Neural cell (in vitro differentiated cells): ENCODE data around the gene IDH3A. TPM values are rescaled to one million over a fixed set of nuclear protein-coding genes. Genes with fewer than 3 reads are reported as not detected.

Experiments used
- H2AFZ ChIP-seq: fragments of 200-600, 300-800 bp; sonication (generic), shearing (Covaris generic); 2 replicates; pipeline ENCODE4 v1.6.0; 2014; ENCODE audit warnings: low read depth, mild to moderate bottlenecking, antibody characterized with exemption, low read length, moderate library complexity
- H3F3A ChIP-seq: fragments of 200-600 bp; shearing (Covaris generic); 2 replicates; pipeline ENCODE4 v1.6.1; 2016; ENCODE audit warnings: mild to moderate bottlenecking, moderate library complexity, mixed read lengths, antibody characterized with exemption, low read length; ENCODE audit not compliant: insufficient read depth, poor library complexity, severe bottlenecking
- H3K27ac ChIP-seq: fragments of 200-600, 300-800 bp; sonication (generic), shearing (Covaris generic); 2 replicates; pipeline ENCODE4 v1.5.1; 2014; ENCODE audit warnings: mild to moderate bottlenecking, low read length, moderate library complexity
- H3K27me3 ChIP-seq: fragments of 300-800, 200-600 bp; sonication (generic), shearing (Covaris generic); 2 replicates; pipeline ENCODE4 v1.6.0; 2014; ENCODE audit warnings: mild to moderate bottlenecking, low read depth, low read length, moderate library complexity; ENCODE audit not compliant: insufficient read depth
- H3K36me3 ChIP-seq: fragments of 300-800, 200-600 bp; sonication (generic), shearing (Covaris generic); 2 replicates; pipeline ENCODE4 v1.5.1; 2014; ENCODE audit warnings: mild to moderate bottlenecking, antibody characterized with exemption, low read length, moderate library complexity; ENCODE audit not compliant: insufficient read depth
- H3K4me2 ChIP-seq: fragments of 300-800, 200-600 bp; sonication (generic), shearing (Covaris generic); 2 replicates; pipeline ENCODE4 v1.6.0; 2014; ENCODE audit warnings: mild to moderate bottlenecking, low read length
- H3K4me3 ChIP-seq: fragments of 300-800, 200-600 bp; sonication (generic), shearing (Covaris generic); 2 replicates; pipeline ENCODE4 v1.5.1; 2014; ENCODE audit warnings: mild to moderate bottlenecking, low read length, moderate library complexity
- H3K79me2 ChIP-seq: fragments of 200-600 bp; shearing (Covaris generic); replicated peaks from 2 replicates; pipeline ENCODE4 v1.6.0; 2014; ENCODE audit warnings: mild to moderate bottlenecking, low read length, moderate library complexity; ENCODE audit not compliant: insufficient read depth
- H3K9ac ChIP-seq: fragments of 300-800, 200-600 bp; sonication (generic), shearing (Covaris generic); 2 replicates; pipeline ENCODE4 v1.6.1; 2016; ENCODE audit warnings: mild to moderate bottlenecking, low read length, mixed read lengths
- H3K9me2 ChIP-seq: fragments of 200-600 bp; shearing (Covaris generic); 2 replicates; pipeline ENCODE4 v1.6.1; 2016; ENCODE audit warnings: mild to moderate bottlenecking, low read length, mixed read lengths; ENCODE audit not compliant: insufficient read depth
- H3K9me3 ChIP-seq: fragments of 200-600, 300-800 bp; sonication (generic), shearing (Covaris generic); 2 replicates; pipeline ENCODE4 v1.6.1; 2016; ENCODE audit warnings: mild to moderate bottlenecking, mixed run types, low read length, moderate library complexity, mixed read lengths
- H4K20me1 ChIP-seq: fragments of 200-600 bp; shearing (Covaris generic); 2 replicates; pipeline ENCODE4 v1.6.1; 2016; ENCODE audit warnings: mild to moderate bottlenecking, mixed run types; ENCODE audit not compliant: insufficient read depth
- CTCF ChIP-seq: fragments of 450-650 bp; IDR thresholded peaks from 2 replicates; pipeline ENCODE4 v1.5.1; 2014; ENCODE audit warnings: antibody characterized with exemption, mild to moderate bottlenecking, moderate library complexity; ENCODE audit not compliant: poor library complexity, severe bottlenecking
- EP300 ChIP-seq: fragments of 450-650 bp; conservative IDR thresholded peaks from 2 replicates; pipeline ENCODE4 v1.6.1; 2014; ENCODE audit warnings: antibody characterized with exemption, mild to moderate bottlenecking, moderate library complexity; ENCODE audit not compliant: poor library complexity, severe bottlenecking
- EZH2 ChIP-seq: fragments of 200-600, 300-800 bp; shearing (Covaris generic), sonication (generic); IDR thresholded peaks from 2 replicates; pipeline ENCODE4 v1.6.1; 2014; ENCODE audit warnings: antibody characterized with exemption, low read length, borderline replicate concordance, mild to moderate bottlenecking; ENCODE audit not compliant: insufficient read depth, poor library complexity, severe bottlenecking
- MXI1 ChIP-seq: fragments of 450-650 bp; conservative IDR thresholded peaks from 2 replicates; pipeline ENCODE4 v1.6.1; 2014; ENCODE audit warnings: antibody characterized with exemption, mild to moderate bottlenecking; ENCODE audit not compliant: poor library complexity, severe bottlenecking
- POLR2AphosphoS5 ChIP-seq: IDR thresholded peaks from 2 replicates; pipeline ENCODE4 v1.6.1; 2012
- RAD21 ChIP-seq: fragments of 450-650 bp; conservative IDR thresholded peaks from 2 replicates; pipeline ENCODE4 v1.6.1; 2014; ENCODE audit warnings: antibody characterized with exemption, mild to moderate bottlenecking, moderate library complexity
- REST ChIP-seq: IDR thresholded peaks from 2 replicates; pipeline ENCODE4 v1.6.1; 2012; ENCODE audit warnings: borderline replicate concordance
- SMC3 ChIP-seq: fragments of 450-650 bp; conservative IDR thresholded peaks from 2 replicates; pipeline ENCODE4 v1.6.1; 2014; ENCODE audit warnings: antibody characterized with exemption, mild to moderate bottlenecking, moderate library complexity; ENCODE audit not compliant: poor library complexity
- TAF1 ChIP-seq: IDR thresholded peaks from 2 replicates; pipeline ENCODE4 v1.6.1; 2012; ENCODE audit warnings: low read depth
- polyA plus RNA-seq: library from polyadenylated mRNA; depleted of rRNA; stranded (reverse); fragments of >200 nt; gene quantifications from 2 replicates; pipeline ENCODE4 v1.2.3, GENCODE V29; 2014

The IDH3A gene
- polyA plus RNA-seq, 1 donor from 2014 or later = 90.7 TPM

- TF ChIP-seq MXI1 (no peak), POLR2AphosphoS5 (no peak), SMC3 (no peak), EP300 (no peak), CTCF (no peak), REST (no peak), RAD21 (no peak), EZH2 (no peak), TAF1 (no peak)
- no peaks in the 10 kb centered on the region for H3K36me3 ChIP-seq
- H3K9me2 ChIP-seq = no peaks in the 10 kb centered on the region
- no peak overlapping the region for H3K27ac ChIP-seq
- H3K4me3 ChIP-seq = no peak overlapping the region
- H3K9me3 ChIP-seq = no peaks in the 10 kb centered on the region
- H2AFZ ChIP-seq = no peak overlapping the region
- H3K4me2 ChIP-seq = no peak overlapping the region
- H3F3A ChIP-seq = no peaks in the 10 kb centered on the region
- no peak overlapping the region for H3K9ac ChIP-seq
- no peaks in the 10 kb centered on the region for H3K27me3 ChIP-seq
- no peaks in the 10 kb centered on the region for H3K79me2 ChIP-seq
- H4K20me1 ChIP-seq = no peaks in the 10 kb centered on the region
These were observed 43.5 kb upstream of the IDH3A start for GRCh38 chr15:78105476-78106241.

- H3K9me3 ChIP-seq = no peaks in the 10 kb centered on the region
- no peaks in the 10 kb centered on the region for H3K27me3 ChIP-seq
- H3K9me2 ChIP-seq = no peaks in the 10 kb centered on the region
- no peaks in the 10 kb centered on the region for H4K20me1 ChIP-seq
- H3K27ac ChIP-seq = no peak overlapping the region
- no peak overlapping the region for H3K9ac ChIP-seq
- no peak overlapping the region for H2AFZ ChIP-seq
- H3K36me3 ChIP-seq = no peaks in the 10 kb centered on the region
- H3K4me2 ChIP-seq = no peak overlapping the region
- no peak overlapping the region for H3K4me3 ChIP-seq
- no peaks in the 10 kb centered on the region for H3K79me2 ChIP-seq
- TF ChIP-seq REST (no peak), MXI1 (no peak), RAD21 (no peak), POLR2AphosphoS5 (no peak), EP300 (no peak), SMC3 (no peak), EZH2 (no peak), CTCF (no peak), TAF1 (no peak)
- no peaks in the 10 kb centered on the region for H3F3A ChIP-seq
These were observed 41.7 kb upstream of the IDH3A start for GRCh38 chr15:78107471-78107870.
